HCT116 (cell line): ENCODE results near the gene KCNE1. TPM values are rescaled to one million over a fixed set of nuclear protein-coding genes. Genes with fewer than 3 reads are reported as not detected.
"Not testable (repeated sequence)": the region's sequence is repeated elsewhere in the genome, so short reads cannot be mapped to it uniquely, and the experiment has no call there.

Source experiments
- ATAC-seq: fragments of 200-7000 bp; cut with Tn5 transposase; 2 replicates; pipeline ENCODE4 v1.9.1; 2020; ENCODE audit warnings: mild to moderate bottlenecking, moderate library complexity
- BruUV-seq: library from RNA; stranded (reverse); fragments of 400-500 nt; replicated peaks from 2 replicates; lab custom pipeline; 2021; lab: Mats Ljungman, UMichigan
- CTCF ChIA-PET: fragments of 300-600 bp; sonication (Branson Sonifier 250); formaldehyde crosslinking; loops from one replicate; lab custom pipeline; 2021; ENCODE audit warnings: antibody characterized with exemption; lab: Charles Lee
- POLR2A ChIA-PET: fragments of 300-600, 350-600 bp; sonication (Branson Sonifier 250); formaldehyde crosslinking; loops from one replicate; lab custom pipeline; 2021; ENCODE audit warnings: antibody characterized with exemption; lab: Charles Lee
- RAD21 ChIA-PET, 2 experiments: fragments of 300-600 bp; sonication (Branson Sonifier 250); formaldehyde crosslinking; loops; one replicate each; lab custom pipeline; 2023; ENCODE audit warnings: low total read pairs in 2 of 2; ENCODE audit not compliant: uncharacterized antibody in 2 of 2, unreplicated experiment in 2 of 2, low non-redundant PET in 1 of 2; lab: Charles Lee
- DNase-seq: peaks from one replicate; pipeline ENCODE4 v3.0.0-alpha.2; 2010; ENCODE audit warnings: low read depth, low spot score
- H2AFZ ChIP-seq: fragments of 200-600 bp; shearing (Covaris generic), sonication (generic); 2 replicates; pipeline ENCODE4 v1.6.1; 2017; ENCODE audit warnings: low read depth, mixed run types, mixed read lengths, antibody characterized with exemption, low read length; ENCODE audit not compliant: poor library complexity, severe bottlenecking
- H3K27ac ChIP-seq: 2 replicates; pipeline ENCODE4 v1.5.1; 2012; ENCODE audit warnings: low read depth, low read length
- H3K27me3 ChIP-seq: fragments of 200-600 bp; sonication (generic); 2 replicates; pipeline ENCODE4 v1.6.1; 2016; ENCODE audit warnings: mixed run types, low read length, mixed read lengths; ENCODE audit not compliant: insufficient read depth
- H3K36me3 ChIP-seq, 2 experiments: fragments of 200-500 bp in 1 of 2; fragments of 200-600 bp in 1 of 2; sonication (Bioruptor generic) in 1 of 2; sonication (generic) in 1 of 2; 2 replicates each; pipeline versions ENCODE4 v1.5.1 to v1.6.1; 2014 to 2016; ENCODE audit warnings: low read length in 2 of 2, inconsistent platforms in 1 of 2, mixed read lengths in 1 of 2, mixed run types in 1 of 2; ENCODE audit not compliant: insufficient read depth in 2 of 2, control insufficient read depth in 1 of 2
- H3K4me1 ChIP-seq, 2 experiments: fragments of 200-600 bp in 1 of 2; sonication (generic) in 1 of 2; 2 replicates each; pipeline versions ENCODE4 v1.5.1 to v1.6.1; 2012 to 2017; ENCODE audit warnings: low read length in 2 of 2, inconsistent platforms in 1 of 2, mild to moderate bottlenecking in 1 of 2, mixed read lengths in 1 of 2, mixed run types in 1 of 2, moderate library complexity in 1 of 2; ENCODE audit not compliant: insufficient read depth in 2 of 2, control insufficient read depth in 1 of 2
- H3K4me2 ChIP-seq: fragments of 200-600 bp; sonication (generic); 2 replicates; pipeline ENCODE4 v1.6.1; 2017; ENCODE audit warnings: mixed run types, low read length, mixed read lengths
- H3K4me3 ChIP-seq, 2 experiments: fragments of 200-600 bp in 1 of 2; sonication (generic) in 1 of 2; replicated peaks in 1 of 2; 2 replicates each; pipeline ENCODE4 v1.5.1; 2011 to 2016; ENCODE audit warnings: low read length in 2 of 2, control low read depth in 1 of 2, low read depth in 1 of 2, mild to moderate bottlenecking in 1 of 2, mixed read lengths in 1 of 2, mixed run types in 1 of 2
- H3K79me2 ChIP-seq: fragments of 200-600 bp; sonication (generic); 2 replicates; pipeline ENCODE4 v1.6.1; 2017; ENCODE audit warnings: mild to moderate bottlenecking, mixed run types, low read length, moderate library complexity, mixed read lengths; ENCODE audit not compliant: insufficient read depth
- H3K9ac ChIP-seq: fragments of 200-600 bp; sonication (generic); 2 replicates; pipeline ENCODE4 v1.6.1; 2016; ENCODE audit warnings: low read length, mixed read lengths
- H3K9me2 ChIP-seq: fragments of 200-600 bp; sonication (generic), shearing (Covaris generic); 2 replicates; pipeline ENCODE4 v1.6.1; 2017; ENCODE audit warnings: mixed run types, mild to moderate bottlenecking, moderate library complexity; ENCODE audit not compliant: insufficient read depth
- H3K9me3 ChIP-seq, 2 experiments: fragments of 200-500 bp in 1 of 2; fragments of 200-600 bp in 1 of 2; sonication (Bioruptor generic) in 1 of 2; sonication (generic) in 1 of 2; 2 replicates each; pipeline ENCODE4 v1.6.1; 2014 to 2017; ENCODE audit warnings: low read length in 2 of 2, mixed read lengths in 2 of 2, inconsistent platforms in 1 of 2, low read depth in 1 of 2, mild to moderate bottlenecking in 1 of 2, mixed run types in 1 of 2, moderate library complexity in 1 of 2; ENCODE audit not compliant: control insufficient read depth in 1 of 2, insufficient read depth in 1 of 2
- H4K20me1 ChIP-seq: fragments of 200-600 bp; sonication (generic), shearing (Covaris generic); 2 replicates; pipeline ENCODE4 v1.6.1; 2017; ENCODE audit warnings: mixed run types, mild to moderate bottlenecking, moderate library complexity; ENCODE audit not compliant: insufficient read depth
- intact Hi-C: fragments of 100-400 bp; cut with micrococcal nuclease; formaldehyde crosslinking; loops from 2 replicates; pipeline ENCODE4 v1.10.0; 2022
- total RNA-seq: library from RNA; stranded (reverse); gene quantifications from one replicate; pipeline ENCODE4 v1.2.1, GENCODE V29; 2021; ENCODE audit not compliant: unreplicated experiment

The KCNE1 gene
- total RNA-seq, 1 experiment from 2014 or later: not detected

DNA sequence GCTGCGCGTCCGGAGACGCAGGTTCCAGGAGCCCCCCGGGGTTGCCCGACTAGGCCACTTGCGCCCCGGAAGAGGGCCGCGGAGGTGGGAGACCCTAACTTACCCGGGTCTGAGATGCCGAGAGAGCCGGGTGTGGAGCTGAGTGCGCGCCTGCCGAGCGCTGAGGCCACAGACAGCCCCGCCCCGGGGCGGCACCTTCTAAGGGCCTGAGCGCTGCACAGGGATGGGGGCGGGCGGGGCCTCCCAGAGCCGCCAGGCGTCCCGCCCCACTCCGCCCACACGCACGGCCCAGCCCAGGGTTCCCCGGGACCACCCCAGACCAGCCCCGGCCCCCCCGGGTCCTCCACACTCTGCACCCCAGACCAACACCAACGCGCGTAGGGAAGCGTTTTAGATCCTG lies 52.6 kb downstream of the KCNE1 start:
- ATAC-seq: not testable (repeated sequence)

DNA sequence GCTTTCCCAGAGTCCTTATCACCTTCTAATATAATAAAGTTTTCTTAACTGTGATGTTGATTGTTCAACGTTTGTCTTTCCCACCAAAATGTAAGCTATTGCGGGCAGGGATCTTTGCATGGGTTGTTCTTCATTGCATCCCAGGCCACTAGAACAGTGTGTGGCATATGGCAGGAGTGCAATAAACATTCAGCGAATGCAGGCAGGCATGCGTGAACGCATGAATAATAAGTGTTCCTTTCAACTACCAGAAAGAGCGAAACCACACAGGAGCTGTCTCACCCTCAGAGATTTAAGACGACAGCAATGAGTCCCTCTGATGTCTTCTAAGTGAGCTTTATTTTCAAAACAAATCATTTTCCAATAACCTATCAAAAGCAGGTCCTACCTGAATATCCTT lies 53.7 kb downstream of the KCNE1 start:
- H3K27ac ChIP-seq, H3K9me3 ChIP-seq, H3K4me1 ChIP-seq, H4K20me1 ChIP-seq, H3K36me3 ChIP-seq, H3K79me2 ChIP-seq, H3K9ac ChIP-seq, DNase-seq, H3K4me3 ChIP-seq, RAD21 ChIA-PET, H3K4me2 ChIP-seq, POLR2A ChIA-PET, ATAC-seq, H3K27me3 ChIP-seq, H3K9me2 ChIP-seq, CTCF ChIA-PET, BruUV-seq, intact Hi-C loops, H2AFZ ChIP-seq: not testable (repeated sequence)

More for the DNA sequence above, 52.6 kb downstream of the KCNE1 start:
- H3K9me3 ChIP-seq, intact Hi-C loops, H3K79me2 ChIP-seq, H3K9ac ChIP-seq, H3K4me2 ChIP-seq, H3K27me3 ChIP-seq, H3K4me3 ChIP-seq, H4K20me1 ChIP-seq, H3K4me1 ChIP-seq, CTCF ChIA-PET, H2AFZ ChIP-seq, H3K36me3 ChIP-seq, BruUV-seq, RAD21 ChIA-PET, H3K27ac ChIP-seq, DNase-seq, H3K9me2 ChIP-seq, POLR2A ChIA-PET: not testable (repeated sequence)

DNA sequence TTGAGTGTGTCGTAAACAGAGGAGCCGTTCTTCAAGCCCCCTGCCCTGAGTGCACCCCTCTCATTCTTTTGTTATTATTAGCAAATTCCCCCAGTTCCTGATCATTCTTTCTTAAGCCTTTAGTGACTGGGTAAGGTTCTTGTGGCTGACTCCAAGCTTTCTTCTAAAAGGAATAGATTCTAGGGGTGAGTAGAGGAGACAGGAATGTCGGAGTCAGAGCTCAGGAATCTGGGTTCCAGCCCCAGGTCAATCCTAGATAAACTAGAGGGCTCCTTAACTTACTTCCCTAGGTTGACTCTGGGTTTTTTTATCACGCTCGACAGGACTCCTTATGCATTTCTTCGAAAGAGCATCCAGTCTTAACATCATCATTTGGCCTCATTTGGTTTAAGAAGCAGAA lies 55.8 kb downstream of the KCNE1 start:
- H3K27me3 ChIP-seq, H3K9ac ChIP-seq, CTCF ChIA-PET, H3K9me2 ChIP-seq, H3K4me1 ChIP-seq, H3K4me3 ChIP-seq, H2AFZ ChIP-seq, H3K4me2 ChIP-seq, intact Hi-C loops, ATAC-seq, H3K9me3 ChIP-seq, BruUV-seq, H3K79me2 ChIP-seq, H3K27ac ChIP-seq, H3K36me3 ChIP-seq, H4K20me1 ChIP-seq, POLR2A ChIA-PET, DNase-seq, RAD21 ChIA-PET: not testable (repeated sequence)

DNA sequence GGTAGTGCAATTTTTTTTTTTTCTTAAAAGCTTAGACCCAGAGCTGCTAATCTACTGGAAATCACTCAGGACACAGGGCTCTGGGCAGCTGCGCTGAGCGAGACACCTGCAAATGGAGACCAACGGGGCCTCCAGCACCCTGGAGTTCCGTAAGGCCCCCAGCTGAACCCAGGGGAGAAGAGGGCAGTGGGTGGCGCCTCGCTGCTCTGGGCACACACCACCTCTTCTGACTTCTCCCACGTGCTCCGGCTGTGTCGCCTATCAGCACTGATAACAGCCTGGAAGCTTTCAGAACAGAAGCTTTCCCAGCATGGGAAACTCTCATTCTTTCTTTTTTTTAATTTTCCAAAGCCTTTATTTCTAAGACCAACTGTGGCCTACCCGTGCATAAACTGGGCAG lies 56.4 kb downstream of the KCNE1 start:
- H3K27me3 ChIP-seq, H3K9ac ChIP-seq, H3K79me2 ChIP-seq, H3K9me3 ChIP-seq, RAD21 ChIA-PET, H3K4me2 ChIP-seq, ATAC-seq, intact Hi-C loops, H3K4me1 ChIP-seq, H3K36me3 ChIP-seq, H3K27ac ChIP-seq, H2AFZ ChIP-seq, POLR2A ChIA-PET, H3K4me3 ChIP-seq, DNase-seq, H4K20me1 ChIP-seq, BruUV-seq, CTCF ChIA-PET, H3K9me2 ChIP-seq: not testable (repeated sequence)

DNA sequence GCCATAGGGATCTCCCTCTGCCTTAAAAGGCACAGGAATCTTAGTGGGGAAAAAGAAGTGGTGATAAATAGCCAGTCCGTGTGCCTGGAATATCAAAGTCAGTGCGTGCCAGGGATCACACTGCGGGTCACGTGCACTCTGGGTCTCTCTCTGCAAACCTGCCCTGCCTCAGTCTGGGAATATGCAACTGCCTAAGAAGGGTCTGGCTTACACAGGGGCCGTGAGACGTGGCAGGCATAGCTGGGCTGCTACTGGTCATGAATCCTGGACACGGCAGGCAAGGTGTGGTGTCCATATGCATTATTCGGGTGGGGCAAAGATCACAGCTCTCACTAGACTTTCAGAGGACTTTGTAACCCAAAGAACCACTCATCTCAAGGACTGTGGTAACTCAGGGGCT lies 65.0 kb downstream of the KCNE1 start:
- H3K27me3 ChIP-seq, POLR2A ChIA-PET, H3K4me2 ChIP-seq, H3K9me3 ChIP-seq, H3K79me2 ChIP-seq, H2AFZ ChIP-seq, H3K27ac ChIP-seq, ATAC-seq, DNase-seq, H3K36me3 ChIP-seq, H3K9me2 ChIP-seq, H3K4me1 ChIP-seq, H3K4me3 ChIP-seq, H4K20me1 ChIP-seq, RAD21 ChIA-PET, CTCF ChIA-PET, BruUV-seq, intact Hi-C loops, H3K9ac ChIP-seq: not testable (repeated sequence)
